Upper lobe of left lung (tissue), 4 donors: ENCODE results near the gene MCCC1.

ENCODE experiments used
- EP300 ChIP-seq, 4 donors: sonication (generic); formaldehyde crosslinking; IDR thresholded peaks; one replicate each; pipeline ENCODE4 v1.5.1; 2017; ENCODE audit warnings: antibody characterized with exemption in 4 of 4, control low read depth in 2 of 4
- POLR2A ChIP-seq, 4 donors: fragments of 450-650 bp; IDR thresholded peaks; one replicate each; pipeline ENCODE4 v1.5.1; 2016 to 2017; ENCODE audit warnings: antibody characterized with exemption in 4 of 4, mild to moderate bottlenecking in 2 of 4
- POLR2AphosphoS5 ChIP-seq, 2 donors: sonication (generic); formaldehyde crosslinking; IDR thresholded peaks; one replicate each; pipeline ENCODE4 v1.5.1; 2017; ENCODE audit warnings: antibody characterized with exemption in 2 of 2
- TF ChIP-seq, protein P1 (sequence below), 6 experiments: fragments of 450-650 bp in 4 of 6; fragments of 200-600 bp in 2 of 6; sonication (generic) in 2 of 6; IDR thresholded peaks; one replicate each; pipeline ENCODE4 v1.5.1; 2016 to 2019; ENCODE audit warnings: antibody characterized with exemption in 6 of 6

DNA sequence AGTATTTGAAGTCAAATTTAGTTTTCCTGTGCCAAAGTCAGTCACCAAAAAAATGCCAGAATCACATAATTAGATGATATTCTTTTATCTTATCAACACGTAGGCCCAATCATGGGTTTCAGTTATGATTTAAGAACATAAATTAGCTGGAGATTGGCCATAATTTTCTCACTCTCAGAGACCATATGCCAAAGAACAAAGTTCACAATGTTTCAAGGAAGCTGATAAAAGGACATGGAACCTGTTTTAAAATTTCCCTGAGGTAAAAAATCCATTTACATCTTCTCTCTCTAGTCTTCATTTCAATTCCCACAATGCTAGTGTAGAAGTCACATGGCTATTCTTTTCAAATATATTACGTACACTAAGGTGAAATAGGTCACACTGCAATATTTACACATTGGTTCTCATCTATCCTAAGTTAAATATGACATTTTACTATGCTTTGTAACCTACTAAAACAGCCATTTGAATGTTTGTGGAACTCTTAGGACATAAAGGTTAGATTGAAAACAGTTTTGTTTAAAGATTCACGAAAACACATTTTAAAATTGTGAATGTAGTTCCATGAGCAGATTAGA lies 76.3 kb downstream of the MCCC1 start:
- TF ChIP-seq, protein P1, sequence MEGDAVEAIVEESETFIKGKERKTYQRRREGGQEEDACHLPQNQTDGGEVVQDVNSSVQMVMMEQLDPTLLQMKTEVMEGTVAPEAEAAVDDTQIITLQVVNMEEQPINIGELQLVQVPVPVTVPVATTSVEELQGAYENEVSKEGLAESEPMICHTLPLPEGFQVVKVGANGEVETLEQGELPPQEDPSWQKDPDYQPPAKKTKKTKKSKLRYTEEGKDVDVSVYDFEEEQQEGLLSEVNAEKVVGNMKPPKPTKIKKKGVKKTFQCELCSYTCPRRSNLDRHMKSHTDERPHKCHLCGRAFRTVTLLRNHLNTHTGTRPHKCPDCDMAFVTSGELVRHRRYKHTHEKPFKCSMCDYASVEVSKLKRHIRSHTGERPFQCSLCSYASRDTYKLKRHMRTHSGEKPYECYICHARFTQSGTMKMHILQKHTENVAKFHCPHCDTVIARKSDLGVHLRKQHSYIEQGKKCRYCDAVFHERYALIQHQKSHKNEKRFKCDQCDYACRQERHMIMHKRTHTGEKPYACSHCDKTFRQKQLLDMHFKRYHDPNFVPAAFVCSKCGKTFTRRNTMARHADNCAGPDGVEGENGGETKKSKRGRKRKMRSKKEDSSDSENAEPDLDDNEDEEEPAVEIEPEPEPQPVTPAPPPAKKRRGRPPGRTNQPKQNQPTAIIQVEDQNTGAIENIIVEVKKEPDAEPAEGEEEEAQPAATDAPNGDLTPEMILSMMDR (IDR thresholded peaks at IDR 0.05) = no peak
- no peak for TF ChIP-seq EP300 (IDR thresholded peaks at IDR 0.05)
- TF ChIP-seq POLR2A (IDR thresholded peaks at IDR 0.05) = no peak
- no peak for TF ChIP-seq POLR2AphosphoS5 (IDR thresholded peaks at IDR 0.05)
